Activated CD8-positive, alpha-beta memory T cell treated with anti-CD3 and anti-CD28 coated beads for 36 hours (primary cell): Measurements from ENCODE around the gene ZNF507. TPM values are rescaled to one million over a fixed set of nuclear protein-coding genes. Genes with fewer than 3 reads are reported as not detected.
"Not testable (repeated sequence)": the region's sequence is repeated elsewhere in the genome, so short reads cannot be mapped to it uniquely, and the experiment has no call there.

Source experiments
- CTCF ChIA-PET: fragments of 350-600 bp; sonication (Branson Sonifier 250); formaldehyde crosslinking; loops from one replicate; lab custom pipeline; 2021; ENCODE audit warnings: antibody characterized with exemption; lab: Charles Lee
- POLR2A ChIA-PET: fragments of 350-600 bp; sonication (Branson Sonifier 250); formaldehyde crosslinking; loops from one replicate; lab custom pipeline; 2021; ENCODE audit warnings: antibody characterized with exemption; lab: Charles Lee
- total RNA-seq, 2 experiments: library from RNA; stranded (reverse); gene quantifications; one replicate each; pipeline ENCODE4 v1.2.3, GENCODE V29; 2021

ZNF507 gene
- total RNA-seq, 2 experiments from 2014 or later: 26.6 to 28.8 TPM

DNA sequence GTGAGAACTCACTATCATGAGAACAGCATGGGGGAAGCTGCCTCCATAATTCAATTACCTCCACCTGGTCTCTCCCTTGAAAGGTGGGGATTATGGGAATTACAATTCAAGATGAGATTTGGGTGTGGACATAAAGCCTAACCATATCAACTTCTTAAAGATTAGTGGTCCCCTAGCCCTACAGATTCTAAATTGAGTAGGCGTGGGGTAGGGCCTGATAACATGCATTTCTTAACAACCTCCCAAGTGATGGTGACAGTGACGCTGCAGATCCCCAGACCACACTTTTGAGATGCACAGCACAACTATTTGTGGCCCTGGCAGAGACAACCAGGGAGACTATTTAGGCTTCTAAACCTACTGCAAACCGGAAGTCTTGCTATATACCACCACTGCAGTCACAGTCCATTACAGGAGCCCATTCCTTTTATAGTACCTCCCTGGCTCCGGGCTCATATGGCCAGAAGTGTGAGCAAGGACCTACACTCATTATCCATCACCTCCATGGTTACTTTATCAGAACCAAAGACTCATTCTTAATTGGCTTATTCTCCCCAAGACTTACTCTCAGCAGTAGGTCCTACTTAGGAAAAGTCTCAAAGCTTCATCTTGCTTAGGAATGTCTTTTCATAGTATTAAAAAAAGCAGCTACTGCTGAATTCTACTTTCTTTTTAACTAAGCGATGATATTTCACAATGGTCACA is 58.0 kb downstream of the ZNF507 start:
- ChIA-PET POLR2A (no interaction called here), CTCF (interaction anchor here (1.0 kb wide), 1 partner anchor 58 kb away, joined by 3 read pairs; the partner anchor contains the start of gene ZNF507)

DNA sequence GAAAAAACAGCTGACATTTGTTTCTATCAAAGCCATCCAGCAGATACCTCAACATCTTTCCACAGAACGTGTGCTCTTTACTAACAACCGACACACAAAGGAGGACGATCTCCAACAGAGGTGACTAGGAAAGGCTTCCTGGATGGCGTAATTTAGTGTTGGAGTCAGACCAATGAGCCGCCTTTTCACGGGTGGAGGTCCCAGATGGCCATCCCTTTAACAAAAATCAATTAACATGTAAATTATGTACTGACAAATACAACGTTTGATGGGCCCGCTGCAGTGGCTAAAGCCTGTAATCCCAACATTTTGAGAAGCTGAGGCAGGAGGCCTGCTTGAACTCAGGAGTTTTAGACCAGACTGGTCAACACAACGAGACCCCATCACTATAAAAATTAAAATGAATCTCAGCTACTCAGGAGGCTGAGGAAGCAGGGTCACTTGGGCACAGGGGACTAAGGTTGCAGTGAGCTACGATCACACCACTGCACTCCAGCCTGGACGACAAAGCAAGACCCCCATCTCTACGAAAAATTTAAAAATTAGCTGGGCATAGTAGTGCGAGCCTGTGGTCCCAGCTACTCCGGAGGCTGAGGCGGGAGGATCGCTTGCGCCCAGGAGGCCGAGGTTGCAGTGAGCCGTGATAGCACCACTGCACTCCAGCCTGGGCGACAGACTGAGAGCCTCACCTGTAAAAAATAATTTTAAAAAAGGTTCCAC is 59.0 kb downstream of the ZNF507 start:
- ChIA-PET POLR2A (interaction anchor here (1.1 to 1.6 kb wide), 2 partner anchors 59 to 176 kb away, joined by 3 to 9 read pairs; partner anchors contain the start of genes PDCD5 and ZNF507), CTCF (interaction anchor here (1.0 kb wide), 1 partner anchor 59 kb away, joined by 3 read pairs; the partner anchor contains the start of gene ZNF507)

DNA sequence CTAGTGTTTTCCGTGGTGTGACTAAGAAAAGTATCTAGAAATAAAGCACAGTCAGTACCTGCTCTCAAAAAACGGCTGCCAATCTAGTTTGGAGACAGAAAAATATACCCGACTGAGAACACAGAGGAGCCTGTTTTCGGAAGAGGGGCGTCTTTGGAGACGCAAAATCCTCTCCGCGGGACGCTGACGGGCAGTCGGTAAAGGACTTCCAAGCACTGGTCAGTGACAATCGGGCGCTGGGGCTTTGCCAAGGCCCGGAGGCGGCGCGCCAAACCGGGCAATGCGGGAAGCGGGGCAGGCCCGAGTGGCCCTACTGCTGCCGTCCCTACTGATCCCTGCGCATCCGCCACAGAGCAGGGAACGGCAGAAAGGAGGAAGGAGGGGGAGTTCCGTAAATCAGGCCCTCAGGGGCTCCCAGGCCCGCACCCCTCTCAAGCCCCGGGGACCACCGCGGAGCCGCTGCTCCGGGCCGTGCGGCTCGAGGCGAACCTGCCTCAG is 59.6 kb downstream of the ZNF507 start:
- ChIA-PET CTCF (interaction anchor here (0.6 to 0.7 kb wide), 2 partner anchors 53 to 57 kb away, joined by 3 to 5 read pairs; no protein-coding TSS in a partner anchor), POLR2A (interaction anchor here (1.1 to 1.6 kb wide), 2 partner anchors 59 to 176 kb away, joined by 3 to 9 read pairs; partner anchors contain the start of genes PDCD5 and ZNF507)

DNA sequence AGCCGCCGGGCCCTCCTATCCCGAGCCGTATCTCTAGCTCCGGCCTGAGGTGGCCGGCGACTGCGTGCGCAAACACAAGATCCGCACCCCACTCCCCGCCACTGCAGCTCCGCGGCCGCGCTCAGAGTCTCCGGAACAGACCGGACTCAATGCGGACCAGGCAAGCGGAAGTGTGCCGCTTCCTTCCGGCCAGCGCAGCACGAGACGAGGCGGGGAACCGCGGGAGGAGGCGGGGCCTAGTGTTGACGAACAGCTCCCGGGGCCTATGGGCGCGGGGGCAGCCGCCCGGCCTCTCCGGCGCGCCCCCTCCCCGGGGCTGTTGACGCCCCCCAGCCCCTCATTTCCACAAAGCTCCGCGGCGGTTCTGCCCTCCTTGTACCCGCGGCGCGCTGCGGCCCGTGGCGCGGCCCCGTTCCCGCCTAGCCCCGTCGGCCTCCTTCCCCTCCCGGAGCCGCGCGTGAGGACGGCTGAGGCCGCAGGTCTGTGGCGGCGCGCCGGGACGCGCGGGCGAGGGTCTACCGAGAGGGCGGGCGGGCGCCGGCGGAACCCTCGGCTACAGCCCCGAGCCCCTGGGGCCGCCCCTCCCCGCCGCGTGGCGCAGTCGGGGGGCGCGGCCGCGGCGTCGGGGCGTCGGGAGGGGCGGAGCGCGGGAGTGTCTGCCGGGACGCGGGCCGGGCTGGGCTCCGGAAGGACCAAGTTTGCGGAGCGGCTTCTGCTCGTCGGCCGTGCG is 60.2 kb downstream of the ZNF507 start, which contains the start of gene DPY19L3:
Gene DPY19L3, plus strand, starts transcription at position 340 of the 730 bp plus-strand sequence. CDS start 2,484 bp downstream, outside the sequence.
- POLR2A ChIA-PET: interaction anchor here (0.6 to 1.6 kb wide), 4 partner anchors 13 to 1826 kb away, joined by 3 to 9 read pairs (median 4); partner anchors contain the start of genes PDCD5 and ZNF507
- CTCF ChIA-PET: interaction anchor here (0.6 to 0.7 kb wide), 2 partner anchors 53 to 57 kb away, joined by 3 to 5 read pairs; no protein-coding TSS in a partner anchor

DNA sequence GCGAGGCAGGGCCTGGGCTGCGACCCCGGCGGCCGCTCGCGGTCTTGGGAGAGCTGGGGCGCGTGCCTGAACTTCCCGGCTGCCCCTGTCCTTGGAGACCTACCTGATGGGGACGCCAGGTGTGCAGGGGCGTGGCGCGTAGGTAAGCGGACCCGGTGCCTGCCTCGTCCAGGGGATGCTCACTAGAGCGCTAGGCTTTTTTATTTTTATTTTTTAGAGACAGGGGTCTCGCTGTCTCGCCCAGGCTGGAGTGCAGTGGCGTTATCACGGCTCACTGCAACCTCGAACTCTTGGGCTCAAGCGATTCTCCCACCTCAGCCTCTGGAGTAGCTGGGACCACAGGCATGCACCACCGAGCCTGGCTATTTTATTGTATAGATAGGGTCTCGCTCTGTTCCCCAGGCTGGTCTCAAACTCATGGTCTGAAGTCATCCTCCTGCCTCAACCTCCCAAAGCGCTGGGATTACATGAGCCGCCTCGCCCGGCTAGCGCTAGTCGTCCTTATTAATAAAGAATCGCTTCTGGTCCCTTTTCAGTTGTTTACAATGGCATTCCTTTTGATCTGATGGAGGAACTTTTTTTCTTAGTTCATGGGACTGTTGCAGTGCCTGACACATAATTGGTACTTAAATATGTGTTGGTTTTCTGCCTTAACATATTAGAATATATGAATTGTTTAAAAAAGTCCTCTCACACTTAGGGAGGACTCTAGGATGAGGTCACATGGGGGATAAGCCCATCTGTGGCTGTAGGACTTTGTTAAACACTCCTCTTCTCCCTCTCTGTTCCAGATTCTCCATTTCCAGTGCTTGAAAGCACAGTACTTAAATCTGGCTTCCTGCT is 61.0 kb downstream of the ZNF507 start:
- POLR2A ChIA-PET: interaction anchor here (0.6 to 1.6 kb wide), 3 partner anchors 12 to 1825 kb away, joined by 3 to 9 read pairs (median 5); partner anchors contain the start of gene ZNF507
- CTCF ChIA-PET: no interaction called here

DNA sequence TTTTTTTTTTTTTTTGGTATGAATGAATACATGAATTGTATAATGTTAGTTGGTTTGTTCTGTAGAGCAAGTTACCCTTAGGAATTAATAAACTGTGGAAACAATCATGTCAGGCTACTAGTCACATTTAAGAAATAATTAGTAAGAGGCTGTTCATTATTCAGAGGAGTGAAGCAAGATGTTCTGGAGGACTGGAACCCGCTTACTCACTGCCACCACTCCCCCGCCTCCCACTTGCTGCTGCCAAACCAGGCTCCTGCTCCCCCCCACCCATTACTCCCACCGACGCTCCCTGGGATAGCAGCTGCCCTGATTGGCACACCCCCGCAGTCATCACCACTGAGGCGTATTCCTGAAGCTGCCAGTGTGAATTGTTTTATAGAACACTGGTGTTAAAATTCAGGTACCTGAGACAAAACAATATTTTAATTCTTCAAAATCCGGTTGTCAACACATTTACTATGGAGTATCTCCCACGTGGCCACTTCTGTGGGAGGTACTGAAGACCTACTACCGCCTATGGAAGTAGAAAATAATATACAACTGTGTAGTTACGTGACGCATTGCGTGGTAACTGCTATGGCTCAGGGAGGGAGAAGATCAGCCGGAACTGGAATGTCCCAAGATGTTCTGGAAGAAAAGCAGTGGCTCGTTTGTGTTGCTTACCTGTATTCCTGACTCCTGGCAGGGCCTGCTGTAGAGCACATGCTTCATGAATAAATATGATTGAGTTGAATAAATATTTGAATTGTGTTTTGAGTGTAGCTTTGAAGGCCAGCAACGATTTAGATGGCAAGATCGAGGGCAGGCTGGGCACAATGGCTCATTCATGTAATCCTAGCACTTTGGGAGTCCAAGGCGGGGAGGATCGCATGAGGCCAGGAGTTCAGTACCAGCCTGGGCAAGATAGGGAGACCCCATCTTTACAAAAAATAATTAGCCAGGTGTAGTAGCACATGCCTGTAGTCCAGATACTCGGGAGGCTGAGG is 61.9 kb downstream of the ZNF507 start:
- ChIA-PET POLR2A (no interaction called here), CTCF (no interaction called here)

DNA sequence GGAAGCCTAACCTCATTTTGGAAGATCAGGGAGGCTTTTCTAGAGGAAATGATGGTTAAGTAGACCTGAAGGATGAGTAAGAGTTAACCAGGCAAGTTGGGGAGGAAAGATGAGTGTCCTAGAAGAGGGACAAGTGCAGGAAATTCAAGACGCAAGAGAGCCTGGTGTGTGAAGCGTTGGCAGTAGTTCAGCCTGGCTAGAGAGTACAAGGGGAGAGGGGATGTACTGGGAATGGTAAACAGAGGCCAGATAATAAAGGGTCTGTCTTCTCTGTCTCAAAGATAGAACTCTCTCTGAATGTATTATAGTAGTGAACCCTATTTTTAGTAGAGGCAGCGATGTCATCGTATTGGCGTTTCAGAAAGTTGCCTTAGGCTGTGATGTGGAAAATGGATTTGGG is 69.8 kb downstream of the ZNF507 start:
- ChIA-PET CTCF (no interaction called here), POLR2A (no interaction called here)

DNA sequence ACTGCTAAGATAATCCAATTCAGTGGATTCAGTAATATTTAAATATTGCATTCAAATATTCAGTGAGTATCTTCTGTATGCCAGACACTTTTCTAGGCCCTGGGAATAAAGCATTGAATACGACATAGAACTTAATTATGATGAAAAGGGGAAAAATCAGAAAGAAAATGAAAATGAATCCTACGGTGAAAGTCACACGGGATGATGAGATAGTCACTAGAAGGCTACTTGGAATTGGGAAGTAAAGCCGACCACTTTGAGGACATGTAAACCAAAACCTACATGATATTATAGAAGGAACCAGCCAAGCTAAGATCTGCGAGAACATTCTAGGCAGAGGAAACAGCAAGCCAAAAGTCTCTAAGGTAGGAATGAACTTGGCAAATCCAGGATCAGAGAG is 70.3 kb downstream of the ZNF507 start:
- CTCF ChIA-PET: no interaction called here
- POLR2A ChIA-PET: no interaction called here

DNA sequence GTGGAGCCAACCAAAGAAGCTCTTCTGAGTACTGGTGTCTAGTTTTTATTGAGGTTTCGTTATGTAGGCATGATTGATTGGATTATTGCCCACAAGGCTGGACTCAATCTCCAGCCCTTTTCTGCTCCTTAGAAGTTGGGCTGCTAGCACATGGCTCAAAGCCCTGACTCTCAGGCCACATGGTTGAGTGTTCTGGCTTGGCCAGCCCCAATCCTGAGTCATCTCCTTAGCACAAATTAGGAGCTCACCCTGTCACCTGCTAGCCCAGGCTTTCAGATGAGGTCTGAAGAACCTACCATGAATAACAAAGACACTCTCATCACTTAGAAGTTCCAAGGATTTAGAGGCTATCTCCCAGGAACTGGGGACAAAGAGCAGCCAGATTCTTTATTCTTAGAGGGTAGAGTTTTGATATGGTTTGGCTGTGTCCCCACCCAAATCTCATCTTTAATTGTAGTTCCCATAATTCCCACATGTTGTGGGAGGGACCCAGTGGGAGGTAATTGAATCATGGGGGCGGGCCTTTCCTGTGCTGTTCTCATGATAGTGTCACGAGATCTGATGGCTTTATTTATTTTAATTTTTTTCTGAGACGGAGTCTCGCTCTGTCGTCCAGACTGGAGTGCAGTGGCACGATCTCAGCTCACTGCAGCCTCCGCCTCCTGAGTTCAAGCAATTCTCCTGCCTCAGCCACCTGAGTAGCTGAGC is 71.5 kb downstream of the ZNF507 start:
- POLR2A ChIA-PET: no interaction called here

DNA sequence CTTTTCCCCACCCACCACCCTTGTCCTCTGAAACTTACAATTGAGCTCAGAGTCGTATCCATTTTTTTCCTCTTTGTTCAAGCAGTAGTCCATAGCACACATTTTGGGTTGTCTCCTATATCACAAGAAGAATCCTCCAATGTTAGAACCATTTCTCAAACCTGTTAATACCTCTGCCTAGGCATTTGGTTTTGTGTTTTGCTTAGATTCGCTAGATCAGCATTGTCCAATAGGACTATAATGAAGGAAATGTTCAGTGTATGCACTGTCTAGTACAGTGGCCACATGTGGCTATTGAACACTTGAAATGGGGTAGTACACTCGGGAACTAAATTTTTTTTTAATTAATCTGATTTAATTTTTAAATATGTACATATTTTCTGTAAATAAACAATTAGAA is 72.7 kb downstream of the ZNF507 start:
- POLR2A ChIA-PET: interaction anchor here (0.5 kb wide), 1 partner anchor 12 kb away, joined by 3 read pairs; the partner anchor contains the start of gene DPY19L3
- CTCF ChIA-PET: no interaction called here

More for the DNA sequence above, 71.5 kb downstream of the ZNF507 start:
- CTCF ChIA-PET: no interaction called here

DNA sequence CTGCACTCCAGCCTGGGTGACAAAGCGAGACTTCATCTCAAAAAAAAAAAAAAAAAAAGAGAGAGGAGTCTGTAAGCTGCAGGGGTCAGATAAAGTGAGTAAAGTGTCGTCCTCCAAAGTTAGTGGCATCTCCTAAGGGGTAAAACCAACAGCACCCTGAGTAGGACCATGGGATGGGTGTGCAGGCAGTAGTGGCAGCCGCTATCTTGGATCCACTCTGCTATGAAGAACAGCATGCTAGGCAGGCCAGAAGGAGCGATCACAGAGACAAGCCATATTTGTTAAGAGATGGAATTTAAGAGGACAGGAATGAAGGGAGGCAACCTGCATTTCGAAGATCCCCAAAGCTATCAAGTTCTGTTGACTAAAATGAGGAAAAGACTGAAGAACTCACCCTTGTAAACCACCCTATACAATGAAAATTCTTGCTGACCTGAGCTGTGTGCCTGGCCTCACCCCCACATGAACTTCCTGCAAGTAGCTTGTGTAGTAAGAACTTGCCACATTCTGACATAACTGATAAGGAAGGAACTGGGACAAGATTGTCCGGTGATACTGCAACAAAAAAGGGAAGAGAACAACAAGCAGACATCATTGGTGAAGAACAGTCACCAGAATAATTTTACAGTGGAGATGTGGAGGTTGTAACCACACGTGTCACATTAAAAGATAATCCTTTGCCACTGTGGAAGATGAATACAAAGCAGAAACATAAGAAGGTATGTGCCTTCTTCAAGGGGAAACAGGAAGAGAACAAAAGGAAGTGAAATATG is 76.4 kb downstream of the ZNF507 start:
- POLR2A ChIA-PET: no interaction called here
- CTCF ChIA-PET: no interaction called here

DNA sequence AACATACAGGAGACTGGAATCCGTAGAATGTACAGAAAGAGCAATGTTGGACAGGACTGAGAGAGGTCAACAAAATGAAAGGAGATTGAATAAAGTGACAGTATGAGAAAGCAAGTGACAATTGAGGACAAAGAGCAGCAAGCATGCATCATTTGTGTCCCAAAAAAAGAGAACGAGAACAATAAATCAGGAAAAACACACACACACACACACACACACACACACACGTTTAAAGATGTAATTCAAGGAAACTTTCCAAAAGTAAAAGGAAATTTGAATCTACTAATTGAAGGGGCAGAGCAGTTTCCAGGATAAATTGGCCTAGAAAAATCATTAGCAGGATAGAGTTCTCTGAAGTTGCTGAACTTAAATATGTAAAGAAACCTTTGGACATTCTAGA is 77.0 kb downstream of the ZNF507 start:
- CTCF ChIA-PET: no interaction called here
- POLR2A ChIA-PET: no interaction called here

DNA sequence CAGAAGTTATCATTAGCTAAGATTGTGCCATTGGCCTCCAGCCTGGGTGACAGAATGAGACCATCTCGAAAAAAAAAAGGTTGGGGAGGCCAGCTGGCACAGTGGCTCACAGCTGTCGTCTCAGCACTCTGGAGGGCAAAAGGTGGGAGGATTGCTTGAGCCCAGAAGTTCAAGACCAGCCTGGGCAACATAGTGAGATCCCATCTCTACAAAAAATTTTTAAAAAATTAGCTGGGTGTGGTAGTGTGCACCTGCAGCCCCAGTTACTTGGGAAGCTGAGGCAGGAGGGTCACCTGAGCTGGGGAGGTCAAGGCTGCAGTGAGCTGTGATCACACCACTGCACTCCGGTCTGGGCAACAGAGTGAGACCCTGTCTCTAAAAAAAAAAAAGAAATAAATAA is 78.5 kb downstream of the ZNF507 start:
- POLR2A ChIA-PET: not testable (repeated sequence)
- CTCF ChIA-PET: interaction anchor here (0.7 kb wide), 1 partner anchor 193 kb away, joined by 4 read pairs; no protein-coding TSS in a partner anchor

DNA sequence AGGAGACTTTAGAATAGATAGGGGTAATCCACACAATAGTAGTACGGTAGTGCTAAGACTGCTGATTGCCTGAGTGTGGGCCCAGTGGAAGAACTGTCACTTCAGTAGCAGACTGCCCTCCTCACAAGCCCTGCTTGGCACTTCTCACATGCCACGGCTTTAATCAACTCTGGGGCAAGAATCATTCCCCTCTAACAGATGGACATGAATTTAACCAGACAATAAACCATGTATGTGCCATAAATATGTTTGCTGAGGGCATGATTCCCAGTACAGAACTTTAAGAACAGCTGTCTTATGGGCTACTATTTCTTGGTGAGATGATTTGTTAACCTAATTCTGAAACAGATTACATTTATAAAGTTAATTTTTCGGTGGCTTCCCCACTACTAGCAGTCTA is 82.1 kb downstream of the ZNF507 start:
- POLR2A ChIA-PET: no interaction called here
- CTCF ChIA-PET: no interaction called here

DNA sequence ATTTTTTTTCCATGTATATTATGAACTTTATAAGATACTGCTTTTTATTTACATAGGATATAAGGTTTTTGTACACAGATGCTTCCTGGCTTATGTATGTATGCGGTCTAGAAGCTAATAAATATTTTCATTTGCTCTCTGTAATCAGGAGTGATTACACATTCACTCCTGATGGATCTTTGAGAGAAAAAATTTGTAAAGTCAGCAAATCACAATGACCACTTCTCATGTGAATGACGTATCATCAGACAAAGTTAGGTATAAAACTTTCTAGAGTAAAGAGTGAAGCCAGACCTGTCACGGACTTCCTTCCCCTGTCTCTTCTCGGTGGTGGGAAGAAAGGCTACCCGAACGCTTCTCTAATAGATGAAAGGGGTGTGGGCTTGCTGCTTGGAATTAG is 91.3 kb downstream of the ZNF507 start:
- POLR2A ChIA-PET: no interaction called here
- CTCF ChIA-PET: no interaction called here

DNA sequence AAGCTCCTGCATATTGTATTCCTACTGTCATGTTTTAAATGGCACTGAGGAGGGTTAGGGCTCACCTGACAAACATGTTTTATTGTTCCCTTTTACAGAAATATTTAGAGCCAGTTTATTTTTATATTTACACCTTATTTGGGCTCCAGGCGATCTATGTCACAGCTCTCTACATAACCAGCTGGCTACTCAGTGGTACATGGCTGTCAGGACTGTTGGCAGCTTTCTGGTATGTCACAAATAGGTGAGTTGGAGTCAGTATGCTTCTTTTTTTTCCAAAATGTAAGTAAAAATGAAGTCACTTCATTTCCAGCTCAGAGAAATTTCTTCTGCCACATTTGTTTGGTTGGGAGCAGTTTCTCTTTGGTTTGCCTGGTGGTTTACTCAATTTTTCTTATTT is 91.7 kb downstream of the ZNF507 start:
- ChIA-PET CTCF (no interaction called here), POLR2A (no interaction called here)
